HepG2 (cell line): ENCODE measurements around the gene PFN1. TPM values are rescaled to one million over a fixed set of nuclear protein-coding genes. Genes with fewer than 3 reads are reported as not detected.

Experiments
- ATF7-NPFF ChIP-seq: sonication (generic); formaldehyde crosslinking; IDR thresholded peaks from 2 replicates; pipeline ENCODE4 v1.8.1; 2023; ENCODE audit warnings: mild to moderate bottlenecking, low read depth, missing genetic modification reagents, moderate library complexity
- BCL3 ChIP-seq: sonication (generic); formaldehyde crosslinking; IDR thresholded peaks from 2 replicates; pipeline ENCODE4 v1.5.1; 2020; ENCODE audit warnings: mild to moderate bottlenecking, missing genetic modification reagents, moderate library complexity
- GATAD2A ChIP-seq: IDR thresholded peaks from 2 replicates; pipeline ENCODE4 v1.6.1; 2016
- IKZF5 ChIP-seq: IDR thresholded peaks from 2 replicates; pipeline ENCODE4 v1.6.1; 2018; ENCODE audit warnings: missing genetic modification reagents, mild to moderate bottlenecking, missing compliant biosample characterization
- KAT7 ChIP-seq: IDR thresholded peaks from 2 replicates; pipeline ENCODE4 v1.6.1; 2018; ENCODE audit warnings: borderline replicate concordance, missing compliant biosample characterization
- KDM2A ChIP-seq: sonication (generic); formaldehyde crosslinking; IDR thresholded peaks from 2 replicates; pipeline ENCODE4 v1.4.0; 2020; ENCODE audit warnings: low read depth, missing genetic modification reagents, borderline replicate concordance
- KDM4B ChIP-seq: sonication (generic); formaldehyde crosslinking; IDR thresholded peaks from 2 replicates; pipeline ENCODE4 v1.4.0; 2020; ENCODE audit warnings: missing genetic modification reagents
- MEIS2 ChIP-seq: sonication (generic); formaldehyde crosslinking; IDR thresholded peaks from 2 replicates; pipeline ENCODE4 v1.9.0; 2021; ENCODE audit warnings: mild to moderate bottlenecking, missing genetic modification reagents
- MNT ChIP-seq: fragments of 450-650 bp; IDR thresholded peaks from 2 replicates; pipeline ENCODE4 v1.6.1; 2016
- NR2F6 ChIP-seq, 2 experiments: IDR thresholded peaks; 2 replicates each; pipeline ENCODE4 v1.6.1; 2016; ENCODE audit warnings: antibody characterized with exemption in 1 of 2, mild to moderate bottlenecking in 1 of 2
- PAWR ChIP-seq: sonication (generic); formaldehyde crosslinking; IDR thresholded peaks from 2 replicates; pipeline ENCODE4 v1.4.0; 2020; ENCODE audit warnings: missing genetic modification reagents, mild to moderate bottlenecking, borderline replicate concordance
- POGZ ChIP-seq: sonication (generic); formaldehyde crosslinking; IDR thresholded peaks from 2 replicates; pipeline ENCODE4 v1.4.0; 2020; ENCODE audit warnings: mild to moderate bottlenecking, missing genetic modification reagents
- POLR2AphosphoS2 ChIP-seq: IDR thresholded peaks from 2 replicates; pipeline ENCODE4 v1.6.1; 2011; ENCODE audit warnings: low read depth, low read length, improper control_type of control experiment
- TBX2 ChIP-seq: sonication (generic); formaldehyde crosslinking; IDR thresholded peaks from 2 replicates; pipeline ENCODE4 v1.5.0; 2020; ENCODE audit warnings: missing genetic modification reagents, mild to moderate bottlenecking, borderline replicate concordance
- ZIK1 ChIP-seq: sonication (generic); formaldehyde crosslinking; IDR thresholded peaks from 2 replicates; pipeline ENCODE4 v1.5.0; 2020; ENCODE audit warnings: mild to moderate bottlenecking, low read depth, missing genetic modification reagents, borderline replicate concordance
- ZNF431 ChIP-seq: sonication (generic); formaldehyde crosslinking; IDR thresholded peaks from 2 replicates; pipeline ENCODE4 v1.9.0; 2022; ENCODE audit warnings: missing genetic modification reagents, low read depth, mild to moderate bottlenecking, borderline replicate concordance
- ZNF614 ChIP-seq: IDR thresholded peaks from 2 replicates; pipeline ENCODE4 v1.6.1; 2018; ENCODE audit warnings: missing biosample characterization, missing genetic modification reagents, inconsistent platforms, borderline replicate concordance
- ZNF747 ChIP-seq: sonication (generic); formaldehyde crosslinking; IDR thresholded peaks from 2 replicates; pipeline ENCODE4 v1.8.1; 2023; ENCODE audit warnings: missing genetic modification reagents, mild to moderate bottlenecking, borderline replicate concordance
- ZNF768 ChIP-seq: sonication (generic); formaldehyde crosslinking; IDR thresholded peaks from 2 replicates; pipeline ENCODE4 v1.4.0; 2020; ENCODE audit warnings: missing genetic modification reagents
- polyA plus RNA-seq, 8 experiments: library from polyadenylated mRNA; depleted of rRNA in 3 of 8; stranded (reverse) in 7 of 8; unstranded in 1 of 8; fragments of >200 nt; fragmentation: Illumina TruSeq in 4 of 8; extraction: Trizol in 4 of 8; gene quantifications; 2 replicates each; pipeline versions ENCODE4 v1.2.1 to v1.2.3, GENCODE V29; 2011 to 2016; ENCODE audit warnings: low read depth in 4 of 8, missing spikeins in 1 of 8, mixed read lengths in 1 of 8; ENCODE audit not compliant: insufficient read depth in 1 of 8
- total RNA-seq, 5 experiments: library from RNA; depleted of rRNA; stranded (reverse); fragments of >200 nt; fragmentation: Illumina TruSeq; extraction: Trizol; gene quantifications; 2 replicates each; pipeline ENCODE4 v1.2.3, GENCODE V29; 2016; ENCODE audit warnings: low read depth in 1 of 5
- TF ChIP-seq, protein P1 (sequence below): sonication (generic); formaldehyde crosslinking; IDR thresholded peaks from 2 replicates; pipeline ENCODE4 v1.4.0; 2020; ENCODE audit warnings: missing genetic modification reagents, low read depth, mild to moderate bottlenecking, borderline replicate concordance

PFN1 gene
- total and polyA plus RNA-seq, 2 of the 13 experiments (the other 11 are each of a cell fraction or from before 2014, with no cell fraction given) = 494 to 613 TPM

- TF ChIP-seq ZIK1 (0 out of 2 replicates have a peak, but pooled peaks have one; percentile 50), NR2F6 (IDR thresholded peaks at IDR 0.05) (no peak), NR2F6 (CRISPR knock-in tag; IDR thresholded peaks at IDR 0.05) (peak; percentile 62), KDM2A (CRISPR knock-in tag) (peak; percentile 68; the same call in 1 of the 2 replicates), PAWR (no peak), KDM4B (CRISPR knock-in tag) (0 out of 2 replicates have a peak, but pooled peaks have one; percentile 39), POLR2AphosphoS2 (no peak), ZNF431 (CRISPR knock-in tag) (no peak), GATAD2A (CRISPR knock-in tag) (peak; percentile 72), POGZ (no peak), ZNF614 (CRISPR knock-in tag) (peak; percentile 71; the same call in 1 of the 2 replicates), ZNF747 (CRISPR knock-in tag) (0 out of 2 replicates have a peak, but pooled peaks have one; percentile 11), MNT (no peak), BCL3 (no peak), ATF7-NPFF (CRISPR knock-in tag) (0 out of 2 replicates have a peak, but pooled peaks have one; percentile 37), MEIS2 (CRISPR knock-in tag) (peak; percentile 62; the same call in 1 of the 2 replicates), IKZF5 (CRISPR knock-in tag) (peak; percentile 58; the same call in 1 of the 2 replicates), ZNF768 (CRISPR knock-in tag) (peak; percentile 58; the same call in 1 of the 2 replicates), KAT7 (CRISPR knock-in tag) (0 out of 2 replicates have a peak, but pooled peaks have one; percentile 49), TBX2 (0 out of 2 replicates have a peak, but pooled peaks have one; percentile 16)
- TF ChIP-seq, protein P1, sequence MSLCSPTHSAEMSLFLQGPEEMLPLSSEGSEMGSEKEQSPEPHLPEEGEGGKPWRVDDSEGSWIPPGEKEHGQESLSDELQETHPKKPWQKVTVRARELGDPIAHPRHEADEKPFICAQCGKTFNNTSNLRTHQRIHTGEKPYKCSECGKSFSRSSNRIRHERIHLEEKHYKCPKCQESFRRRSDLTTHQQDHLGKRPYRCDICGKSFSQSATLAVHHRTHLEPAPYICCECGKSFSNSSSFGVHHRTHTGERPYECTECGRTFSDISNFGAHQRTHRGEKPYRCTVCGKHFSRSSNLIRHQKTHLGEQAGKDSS = peak; percentile 62; the same call in 1 of the 2 replicates
These were observed 40.0 kb downstream of the PFN1 start (continued) for GRCh38 chr17:4908301-4908700.
